ENCODE results near the gene PCF11.

The PCF11 gene

GRCh38 chr11:83175815-83176214, 18.9 kb downstream of the PCF11 start:
- peaks cover 0 to 68% (median 39%) of the 10 kb centered on the region in 4 donors for H3K4me1 ChIP-seq
- no peaks in the 10 kb centered on the region for H3K27me3 ChIP-seq
- no peaks in the 10 kb centered on the region for H3K9me3 ChIP-seq
- no peak overlapping the region for H3K27ac ChIP-seq
- intact Hi-C loops (cut with DNase I; ENCODE audit: low total_unique reads) = no loop called here
- DNase-seq = no peak
- no peak overlapping the region for H3K4me3 ChIP-seq
- TF ChIP-seq, protein P1, sequence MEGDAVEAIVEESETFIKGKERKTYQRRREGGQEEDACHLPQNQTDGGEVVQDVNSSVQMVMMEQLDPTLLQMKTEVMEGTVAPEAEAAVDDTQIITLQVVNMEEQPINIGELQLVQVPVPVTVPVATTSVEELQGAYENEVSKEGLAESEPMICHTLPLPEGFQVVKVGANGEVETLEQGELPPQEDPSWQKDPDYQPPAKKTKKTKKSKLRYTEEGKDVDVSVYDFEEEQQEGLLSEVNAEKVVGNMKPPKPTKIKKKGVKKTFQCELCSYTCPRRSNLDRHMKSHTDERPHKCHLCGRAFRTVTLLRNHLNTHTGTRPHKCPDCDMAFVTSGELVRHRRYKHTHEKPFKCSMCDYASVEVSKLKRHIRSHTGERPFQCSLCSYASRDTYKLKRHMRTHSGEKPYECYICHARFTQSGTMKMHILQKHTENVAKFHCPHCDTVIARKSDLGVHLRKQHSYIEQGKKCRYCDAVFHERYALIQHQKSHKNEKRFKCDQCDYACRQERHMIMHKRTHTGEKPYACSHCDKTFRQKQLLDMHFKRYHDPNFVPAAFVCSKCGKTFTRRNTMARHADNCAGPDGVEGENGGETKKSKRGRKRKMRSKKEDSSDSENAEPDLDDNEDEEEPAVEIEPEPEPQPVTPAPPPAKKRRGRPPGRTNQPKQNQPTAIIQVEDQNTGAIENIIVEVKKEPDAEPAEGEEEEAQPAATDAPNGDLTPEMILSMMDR (IDR thresholded peaks at IDR 0.05) = no peak
- H3K36me3 ChIP-seq = peaks cover 49 to 82% (median 49%) of the 10 kb centered on the region in 3 donors

GRCh38 chr11:83181815-83182214, 24.9 kb downstream of the PCF11 start:
- intact Hi-C loops (cut with DNase I; ENCODE audit: low total_unique reads) = no loop called here
- H3K36me3 ChIP-seq = peaks cover 76 to 88% (median 86%) of the 10 kb centered on the region in 3 donors

DNA sequence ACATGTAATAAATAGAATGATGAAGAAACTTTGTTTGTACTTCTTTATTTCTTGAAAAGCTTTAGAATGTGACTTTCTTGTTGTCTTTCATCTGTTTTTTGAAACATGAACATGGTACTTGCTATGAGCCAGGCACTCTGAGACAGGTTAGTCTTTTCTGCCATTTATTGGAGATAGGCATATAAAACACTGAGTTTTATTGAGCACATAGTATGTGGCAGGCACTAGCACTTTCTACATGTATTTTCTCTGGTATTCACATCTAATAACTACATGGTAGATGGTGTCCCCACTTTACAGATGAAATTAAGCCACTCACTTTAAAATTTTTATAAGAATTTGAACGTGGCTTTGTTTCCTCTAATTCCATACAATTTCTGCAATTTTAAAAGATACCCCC, 28.8 kb downstream of the PCF11 start:
- Histone ChIP-seq H3K27me3 (no peaks in the 10 kb centered on the region), H3K27ac (no peak overlapping the region), H3K4me1 (no peaks in the 10 kb centered on the region), H3K4me3 (no peak overlapping the region), H3K36me3 (peaks cover 63 to 78% (median 68%) of the 10 kb centered on the region in 3 donors), H3K9me3 (no peaks in the 10 kb centered on the region)
- intact Hi-C loops (cut with DNase I; ENCODE audit: low total_unique reads) = no loop called here
- DNase-seq = no peak
- TF ChIP-seq, protein P1 (IDR thresholded peaks at IDR 0.05) = no peak

More at GRCh38 chr11:83181815-83182214, 24.9 kb downstream of the PCF11 start:
- DNase-seq = no peak
- Histone ChIP-seq H3K9me3 (no peaks in the 10 kb centered on the region), H3K27ac (no peak overlapping the region), H3K4me3 (no peak overlapping the region), H3K27me3 (no peaks in the 10 kb centered on the region), H3K4me1 (peaks cover 0 to 9% (median 4%) of the 10 kb centered on the region in 4 donors)
- TF ChIP-seq, protein P1 (IDR thresholded peaks at IDR 0.05) = no peak

DNA sequence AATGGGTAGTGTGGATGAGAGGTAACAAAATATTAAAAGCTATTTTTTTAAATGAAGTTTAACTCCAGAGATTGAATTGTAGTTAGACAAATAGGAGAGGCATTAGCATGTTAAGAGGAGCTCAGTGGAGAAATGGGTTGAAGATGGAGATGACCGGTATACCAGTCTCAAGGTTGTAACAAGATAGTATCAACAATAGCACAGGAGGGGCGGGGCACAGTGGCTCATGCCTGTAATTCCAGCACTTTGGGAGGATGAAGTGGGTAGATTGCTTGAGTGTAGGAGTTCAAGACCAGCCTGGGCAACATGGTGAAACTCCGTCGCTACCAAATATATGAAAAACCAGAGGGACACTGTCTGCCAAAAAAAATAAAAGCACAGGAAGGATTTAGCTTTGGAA, 30.5 kb downstream of the PCF11 start:
- no peak for DNase-seq
- TF ChIP-seq, protein P1 (IDR thresholded peaks at IDR 0.05) = no peak
- Histone ChIP-seq H3K27me3 (no peaks in the 10 kb centered on the region), H3K4me3 (no peak overlapping the region), H3K27ac (no peak overlapping the region), H3K4me1 (peaks cover 0 to 8% (median 7%) of the 10 kb centered on the region in 4 donors), H3K9me3 (no peaks in the 10 kb centered on the region), H3K36me3 (peaks cover 54 to 81% (median 55%) of the 10 kb centered on the region in 3 donors)
- intact Hi-C loops (cut with DNase I; ENCODE audit: low total_unique reads) = no loop called here

DNA sequence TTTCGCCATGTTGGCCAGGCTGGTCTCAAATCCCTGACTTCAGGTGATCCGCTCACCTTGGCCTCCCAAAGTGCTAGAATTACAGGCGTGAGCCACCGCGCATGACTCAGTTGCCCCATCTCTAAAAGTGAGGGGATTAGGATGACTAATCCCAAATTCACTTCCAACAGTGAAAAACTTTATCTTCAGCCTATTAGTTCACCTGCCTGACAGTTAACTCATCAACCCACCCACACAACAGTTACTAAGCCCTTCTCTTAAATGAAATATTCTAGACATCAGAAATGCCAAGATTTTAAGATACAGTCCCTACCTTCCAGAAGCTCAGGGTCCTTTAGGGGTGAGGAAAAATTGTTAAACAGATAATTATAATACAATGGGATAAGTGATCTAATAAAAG, 34.6 kb downstream of the PCF11 start:
- Histone ChIP-seq H3K9me3 (no peaks in the 10 kb centered on the region), H3K4me1 (peaks cover 0 to 30% (median 25%) of the 10 kb centered on the region in 4 donors), H3K27ac (no peak overlapping the region), H3K4me3 (no peak overlapping the region), H3K27me3 (no peaks in the 10 kb centered on the region), H3K36me3 (peaks cover 18 to 45% (median 21%) of the 10 kb centered on the region in 3 donors)
- intact Hi-C loops (cut with DNase I; ENCODE audit: low total_unique reads) = loop anchor here (10.0 kb wide), 2 partner anchors 93 to 287 kb away; partner anchors contain the start of genes CCDC90B, DDIAS and PRCP
- TF ChIP-seq, protein P1 (IDR thresholded peaks at IDR 0.05) = no peak
- DNase-seq = no peak
